Measurements from ENCODE around the gene BICDL1. TPM values are rescaled to one million over a fixed set of nuclear protein-coding genes. Genes with fewer than 3 reads are reported as not detected.
A peak's percentile ranks its signal among the peaks of the same experiment; 100 is the strongest.

BICDL1 gene
- total RNA-seq, 4 donors from 2014 or later, result 0.47 to 13.9 (median 1.2) TPM

GRCh38 chr12:120093592-120094355 is 104.7 kb downstream of the BICDL1 start:
- WGBS, 2 donors (ENCODE audit: low coverage in 1 of 2), result 20 to 46% methylated on average over 1 to 4 of the region's 17 CpGs
- H3K4me1 ChIP-seq, result peaks cover 0 to 21% (median 0%) of the 10 kb centered on the region in 3 donors
- peaks cover 0 to 69% of the 10 kb centered on the region in 2 donors for H3K36me3 ChIP-seq
- TF ChIP-seq POLR2A (IDR thresholded peaks at IDR 0.05) (no peak), POLR2AphosphoS5 (IDR thresholded peaks at IDR 0.05) (no peak)
- H3K27me3 ChIP-seq, result no peaks in the 10 kb centered on the region
- no peak overlapping the region for H3K27ac ChIP-seq
- no peaks in the 10 kb centered on the region for H3K9me3 ChIP-seq
- no peak overlapping the region for H3K4me3 ChIP-seq
- no peak for ATAC-seq

GRCh38 chr12:120094485-120094884 is 105.4 kb downstream of the BICDL1 start:
- H3K36me3 ChIP-seq, result peaks cover 0 to 76% of the 10 kb centered on the region in 2 donors

DNA sequence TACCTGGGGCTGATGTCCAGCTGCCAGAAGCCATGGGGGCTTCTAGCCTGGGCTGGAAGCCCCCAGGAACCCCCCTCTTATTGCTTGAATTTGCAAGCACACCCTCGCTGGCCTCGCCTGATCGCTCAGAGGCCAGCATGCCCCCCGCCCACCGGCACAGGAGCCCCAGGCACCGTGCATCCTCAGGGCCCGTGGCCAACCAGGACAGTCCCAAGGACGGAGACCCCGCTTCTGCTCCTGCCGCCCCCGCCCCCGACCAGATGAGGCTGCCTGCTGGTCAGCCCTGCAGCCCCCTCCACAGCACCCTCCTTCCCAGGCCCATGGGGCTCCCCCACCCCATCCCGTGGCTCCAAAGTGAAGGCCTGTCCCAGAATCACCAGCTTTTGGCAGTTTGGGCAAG is 106.3 kb downstream of the BICDL1 start:
- WGBS, 2 donors (ENCODE audit: low coverage in 1 of 2), result no CpG with 5 or more reads among the region's 13 CpGs
- TF ChIP-seq POLR2A (IDR thresholded peaks at IDR 0.05) (no peak), EP300 (IDR thresholded peaks at IDR 0.05) (no peak), CTCF (IDR thresholded peaks at IDR 0.05) (no peak), POLR2AphosphoS5 (IDR thresholded peaks at IDR 0.05) (no peak)
- Histone ChIP-seq H3K4me1 (peaks cover 0 to 30% (median 2%) of the 10 kb centered on the region in 3 donors), H3K27ac (no peak overlapping the region), H3K4me3 (no peak overlapping the region), H3K36me3 (peaks cover 0 to 83% of the 10 kb centered on the region in 2 donors), H3K27me3 (no peaks in the 10 kb centered on the region), H3K9me3 (no peaks in the 10 kb centered on the region)
- no peak for ATAC-seq

More at GRCh38 chr12:120094485-120094884, 105.4 kb downstream of the BICDL1 start:
- WGBS, 2 donors (ENCODE audit: low coverage in 1 of 2), result 77 to 92% methylated on average over 2 to 8 of the region's 9 CpGs
- Histone ChIP-seq H3K4me3 (no peak overlapping the region), H3K4me1 (peaks cover 0 to 21% (median 0%) of the 10 kb centered on the region in 3 donors), H3K27me3 (no peaks in the 10 kb centered on the region), H3K27ac (peak overlapping the region in 1 of 4 donors; percentile 3), H3K9me3 (no peaks in the 10 kb centered on the region)
- no peak for ATAC-seq
- no peak for TF ChIP-seq EP300 (IDR thresholded peaks at IDR 0.05)
- no peak for TF ChIP-seq CTCF (IDR thresholded peaks at IDR 0.05)
- no peak for TF ChIP-seq POLR2AphosphoS5 (IDR thresholded peaks at IDR 0.05)
- no peak for TF ChIP-seq POLR2A (IDR thresholded peaks at IDR 0.05)

GRCh38 chr12:120095736-120096135 is 106.7 kb downstream of the BICDL1 start:
- Histone ChIP-seq H3K4me3 (no peak overlapping the region), H3K9me3 (no peaks in the 10 kb centered on the region), H3K4me1 (peaks cover 0 to 34% (median 6%) of the 10 kb centered on the region in 3 donors), H3K27me3 (no peaks in the 10 kb centered on the region), H3K36me3 (peaks cover 0 to 83% of the 10 kb centered on the region in 2 donors), H3K27ac (no peak overlapping the region)
- no peak for TF ChIP-seq EP300 (IDR thresholded peaks at IDR 0.05)
- no peak for TF ChIP-seq POLR2AphosphoS5 (IDR thresholded peaks at IDR 0.05)
- TF ChIP-seq CTCF (IDR thresholded peaks at IDR 0.05), result no peak
- no peak for TF ChIP-seq POLR2A (IDR thresholded peaks at IDR 0.05)
- WGBS, 2 donors (ENCODE audit: low coverage in 1 of 2), result 0 to 60% methylated on average over 1 to 2 of the region's 8 CpGs
- ATAC-seq, result no peak

DNA sequence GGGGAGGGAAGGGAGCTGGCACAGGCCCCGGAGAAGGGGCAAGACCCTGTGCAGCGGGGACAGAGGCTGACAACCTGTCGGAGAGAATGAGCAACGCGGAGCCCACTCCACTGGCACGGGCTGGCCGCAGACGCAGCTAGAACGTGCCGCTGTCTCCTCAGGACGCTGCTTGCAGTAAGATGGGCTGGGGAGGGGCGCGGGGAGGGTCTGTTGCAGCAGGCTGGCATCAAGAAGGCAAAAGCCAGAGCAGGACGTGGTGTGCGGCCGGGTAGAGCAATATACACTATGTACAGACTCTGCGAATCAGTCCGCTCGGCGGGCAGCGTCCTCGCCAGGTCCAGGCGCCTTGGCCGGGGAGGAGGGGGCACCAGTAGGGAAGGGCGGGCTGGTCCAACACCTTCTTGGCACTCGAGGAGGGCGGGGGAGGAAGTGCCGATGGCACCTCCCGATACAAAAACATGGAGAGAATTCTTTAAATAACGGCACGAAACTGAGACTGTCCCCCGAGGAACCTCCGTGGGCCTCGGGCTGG is 107.7 kb downstream of the BICDL1 start:
- H3K9me3 ChIP-seq, result no peaks in the 10 kb centered on the region
- no peak overlapping the region for H3K27ac ChIP-seq
- H3K36me3 ChIP-seq, result peaks cover 0 to 83% of the 10 kb centered on the region in 2 donors
- TF ChIP-seq EP300 (IDR thresholded peaks at IDR 0.05) (no peak), POLR2AphosphoS5 (IDR thresholded peaks at IDR 0.05) (no peak), POLR2A (IDR thresholded peaks at IDR 0.05) (no peak), CTCF (IDR thresholded peaks at IDR 0.05) (no peak)
- 83 to 95% methylated on average over 1 to 31 of the region's 34 CpGs for WGBS, 2 donors (ENCODE audit: low coverage in 1 of 2)
- peaks cover 0 to 44% (median 16%) of the 10 kb centered on the region in 3 donors for H3K4me1 ChIP-seq
- ATAC-seq, result no peak
- H3K27me3 ChIP-seq, result no peaks in the 10 kb centered on the region
- H3K4me3 ChIP-seq, result no peak overlapping the region
